ENCODE measurements around the gene IQCE. TPM values are rescaled to one million over a fixed set of nuclear protein-coding genes. Genes with fewer than 3 reads are reported as not detected.
A peak's percentile ranks its signal among the peaks of the same experiment; 100 is the strongest.
"Not testable (repeated sequence)": the region's sequence is repeated elsewhere in the genome, so short reads cannot be mapped to it uniquely, and the experiment has no call there.

Gene IQCE
- polyA plus RNA-seq, 4 donors, result 20.2 to 30.3 (median 22.2) TPM

DNA sequence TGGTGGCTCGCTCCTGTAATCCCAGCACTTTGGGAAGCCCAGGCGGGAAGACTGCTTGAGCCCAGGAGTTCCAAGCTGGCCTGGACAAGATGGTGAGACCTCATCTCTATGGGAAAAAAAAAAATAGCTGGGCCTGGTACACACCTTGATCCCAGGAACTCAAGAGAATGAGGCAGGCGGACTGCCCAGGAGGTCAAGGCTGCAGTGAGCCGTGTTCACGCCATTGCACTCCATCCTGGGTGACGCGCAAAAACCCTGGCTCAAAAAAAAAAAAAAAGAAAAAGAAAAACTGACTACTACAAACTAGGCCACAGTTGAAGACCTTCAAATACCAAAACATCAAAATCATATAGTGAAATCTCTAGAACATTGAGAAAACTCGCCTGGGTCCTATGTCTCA is 7.4 kb upstream of the IQCE start:
- DNase-seq (ENCODE audit: low read depth in 4 of 4, low spot score in 2 of 4), result no peak

- no peak for DNase-seq (ENCODE audit: low read depth in 4 of 4, low spot score in 2 of 4)
Measured at GRCh38 chr7:2553108-2553507, 5.7 kb upstream of the IQCE start.

DNA sequence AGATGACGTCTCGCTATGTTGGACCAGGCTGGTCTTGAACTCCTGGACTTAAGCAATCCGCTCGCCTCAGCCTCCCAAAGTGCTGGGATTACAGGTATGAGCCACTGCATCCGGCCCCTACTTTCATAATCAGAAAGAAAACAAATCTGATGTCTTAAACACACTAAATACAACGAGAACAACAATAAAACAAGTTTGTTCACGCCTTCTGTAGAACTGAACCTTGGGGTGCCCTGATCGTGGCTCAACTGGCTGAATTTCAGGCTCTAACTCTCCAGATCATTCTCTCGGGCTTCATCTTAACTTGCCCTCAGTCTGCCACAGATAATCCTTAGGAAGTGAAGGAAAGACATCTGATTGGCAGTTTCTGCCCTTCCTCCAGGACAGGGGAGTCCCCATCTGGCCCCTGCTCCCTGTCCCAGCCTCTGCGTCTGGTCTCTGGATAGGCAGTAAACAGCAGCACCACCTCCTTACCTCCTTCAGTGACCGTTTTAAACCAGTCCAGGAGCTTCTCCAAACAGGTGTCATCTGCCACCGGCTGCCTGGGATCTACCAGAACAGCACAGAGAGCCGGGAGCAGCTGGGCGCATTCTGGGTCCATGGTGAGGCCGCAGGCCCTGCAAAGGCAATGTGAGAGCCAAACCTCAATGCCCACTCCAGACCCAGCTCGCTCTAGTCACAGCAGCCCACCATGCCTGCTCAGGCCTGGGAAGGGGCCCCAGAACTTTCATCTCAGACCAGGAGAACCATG is 4.8 kb upstream of the IQCE start:
- no peak for DNase-seq (ENCODE audit: low read depth in 4 of 4, low spot score in 2 of 4)

- no peak for DNase-seq (ENCODE audit: low read depth in 4 of 4, low spot score in 2 of 4)
Measured at GRCh38 chr7:2554661-2555111, 4.1 kb upstream of the IQCE start.

GRCh38 chr7:2555121-2556052 is 3.4 kb upstream of the IQCE start, which contains the start of gene BRAT1:
Gene BRAT1, minus strand, starts transcription at chr7:2555524. Its CDS starts 1,093 bp downstream, at chr7:2554431.
- DNase-seq (ENCODE audit: low read depth in 4 of 4, low spot score in 2 of 4), result peak; percentile 81 to 87 (median 83)

DNA sequence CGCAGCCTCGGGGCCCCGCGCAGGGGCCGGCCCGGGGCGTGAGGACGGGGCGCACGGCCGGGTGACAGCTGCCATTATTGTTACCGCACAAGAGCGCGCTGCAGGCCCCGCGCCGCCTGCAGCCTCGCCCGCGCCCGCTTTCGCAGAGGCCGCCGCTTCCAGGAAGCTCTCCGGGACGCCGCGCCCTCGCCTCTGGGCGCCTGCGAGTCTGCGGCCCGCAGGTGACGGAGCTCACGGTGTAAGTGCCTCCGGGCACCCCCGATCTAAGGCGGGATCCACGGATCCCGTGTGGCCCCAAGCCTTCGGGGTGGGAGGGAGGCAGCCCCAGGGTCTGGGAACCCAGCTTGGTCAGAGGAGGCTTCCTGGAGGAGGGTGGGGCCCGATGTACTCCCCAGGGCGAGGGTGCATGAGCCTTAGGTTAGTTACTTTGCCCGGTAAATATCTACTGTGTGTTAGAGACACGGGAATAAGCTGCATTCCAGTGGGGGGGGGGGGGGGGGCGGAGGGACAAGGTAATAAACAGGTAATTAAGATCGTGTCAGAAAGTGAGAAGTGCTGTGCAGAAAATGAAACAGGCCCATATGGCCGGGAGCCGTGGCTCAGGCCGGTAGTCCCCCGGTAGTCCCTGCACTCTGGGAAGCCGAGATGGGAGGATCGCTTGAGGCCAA is 638 bp downstream of the IQCE start:
- DNase-seq (ENCODE audit: low read depth in 4 of 4, low spot score in 2 of 4), result no peak

GRCh38 chr7:2563955-2564354 is 5.2 kb downstream of the IQCE start:
- not testable (repeated sequence) for DNase-seq (ENCODE audit: low read depth in 4 of 4, low spot score in 2 of 4)

DNA sequence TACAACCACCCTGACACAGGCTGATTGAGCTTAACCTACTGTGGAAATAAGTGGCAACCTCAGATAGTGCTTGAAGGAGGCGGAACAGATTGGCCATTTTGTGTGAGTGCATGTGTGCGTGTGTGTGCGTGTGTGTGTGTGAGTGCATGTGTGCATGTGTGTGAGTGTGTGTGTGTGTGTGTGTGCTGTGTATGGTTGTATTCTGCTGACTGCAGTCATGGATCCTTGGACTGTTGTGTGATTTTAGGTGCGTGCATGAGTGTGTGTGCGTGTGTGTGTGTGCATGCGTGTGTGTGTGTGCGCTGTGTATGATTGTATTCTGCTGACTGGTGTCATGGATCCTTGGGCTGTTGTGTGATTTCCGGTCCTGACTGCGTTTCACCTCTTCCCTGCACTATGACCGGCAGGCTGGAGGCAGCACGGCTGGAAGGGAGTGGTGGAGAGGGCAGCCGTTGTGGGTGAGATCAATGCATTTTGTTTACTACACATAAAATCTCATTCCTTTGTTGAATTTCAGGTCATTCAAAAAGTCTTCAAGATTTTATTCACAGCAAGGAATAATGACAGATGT is 6.3 kb downstream of the IQCE start:
- no peak for DNase-seq (ENCODE audit: low read depth in 4 of 4, low spot score in 2 of 4)

DNA sequence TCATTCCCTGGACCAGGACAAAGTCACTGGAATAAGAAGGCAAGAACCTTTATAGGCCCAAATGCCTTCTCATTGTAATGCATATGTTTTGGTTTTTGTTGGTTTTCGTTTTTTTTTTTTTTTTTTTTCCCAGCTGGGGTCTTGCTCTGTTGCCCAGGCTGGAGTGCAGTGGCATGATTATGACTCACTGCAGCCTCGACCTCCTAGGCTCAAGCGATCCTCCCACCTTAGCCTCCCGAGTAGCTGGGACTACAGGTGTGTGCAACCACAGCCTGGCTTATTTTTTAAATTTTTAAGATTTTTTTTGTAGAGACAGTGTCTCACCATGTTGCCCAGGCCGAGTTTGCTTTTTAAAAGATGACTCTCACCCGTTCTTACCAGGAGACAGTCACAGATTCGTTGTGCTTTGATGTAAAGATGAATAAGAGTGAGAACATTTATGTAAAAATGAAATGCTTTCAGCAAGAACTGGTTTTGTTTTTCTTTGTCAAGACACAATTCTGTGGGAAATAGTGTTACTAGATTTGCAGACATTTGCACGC is 7.6 kb downstream of the IQCE start:
- DNase-seq (ENCODE audit: low read depth in 4 of 4, low spot score in 2 of 4), result no peak

GRCh38 chr7:2566890-2567678 is 8.3 kb downstream of the IQCE start:
- DNase-seq (ENCODE audit: low read depth in 4 of 4, low spot score in 2 of 4), result no peak

DNA sequence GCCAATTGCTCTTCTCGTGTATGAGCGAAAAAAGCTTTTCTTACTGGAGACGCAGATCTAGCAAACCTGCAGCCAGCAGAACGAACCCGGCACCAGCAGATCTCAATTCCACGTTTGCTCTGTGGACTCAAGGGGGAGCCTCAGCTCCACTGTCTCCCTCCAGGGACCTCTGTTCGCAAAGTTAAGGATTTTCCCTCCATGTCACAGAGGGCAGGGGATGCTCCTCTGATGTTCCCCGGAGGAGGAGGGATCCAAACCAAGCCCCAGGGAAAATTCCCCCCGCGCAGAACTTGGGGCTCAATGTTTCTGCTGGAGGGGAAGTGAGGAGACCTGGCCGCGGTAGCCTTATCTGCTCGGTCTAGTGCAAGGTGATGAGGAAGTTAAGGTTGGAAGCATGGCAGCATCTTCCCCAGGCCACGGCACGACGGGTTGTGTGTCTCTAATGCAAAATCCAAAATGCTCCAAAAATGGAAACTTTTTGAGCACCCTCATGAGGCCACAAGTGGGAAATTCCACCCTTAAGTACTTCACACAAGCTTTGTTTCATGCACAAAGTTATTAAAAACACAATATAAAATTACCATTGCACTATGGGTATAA is 9.0 kb downstream of the IQCE start:
- no peak for DNase-seq (ENCODE audit: low read depth in 4 of 4, low spot score in 2 of 4)

- DNase-seq (ENCODE audit: low read depth in 4 of 4, low spot score in 2 of 4), result no peak
Measured at GRCh38 chr7:2568521-2569223, 9.9 kb downstream of the IQCE start.

DNA sequence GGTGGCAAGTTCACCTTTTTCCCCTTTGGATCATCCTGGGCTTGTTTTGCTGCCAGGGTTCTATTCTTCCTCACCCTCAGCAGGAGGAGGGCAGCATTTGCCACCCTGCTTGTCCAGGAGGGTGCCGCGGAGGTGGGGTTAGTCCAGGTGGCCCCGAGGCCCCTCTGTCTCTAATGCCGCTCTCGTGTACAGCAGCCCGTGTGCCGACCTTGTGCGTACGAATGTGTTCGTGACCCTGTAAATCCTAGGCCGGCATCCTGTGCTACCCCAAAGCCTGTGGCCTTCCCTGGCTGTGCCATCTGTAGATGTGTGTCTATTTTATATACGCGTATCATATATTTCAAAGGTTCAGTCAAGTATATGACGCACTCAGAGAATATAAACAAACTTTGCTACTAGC is 10.6 kb downstream of the IQCE start:
- DNase-seq (ENCODE audit: low read depth in 4 of 4, low spot score in 2 of 4), result no peak

DNA sequence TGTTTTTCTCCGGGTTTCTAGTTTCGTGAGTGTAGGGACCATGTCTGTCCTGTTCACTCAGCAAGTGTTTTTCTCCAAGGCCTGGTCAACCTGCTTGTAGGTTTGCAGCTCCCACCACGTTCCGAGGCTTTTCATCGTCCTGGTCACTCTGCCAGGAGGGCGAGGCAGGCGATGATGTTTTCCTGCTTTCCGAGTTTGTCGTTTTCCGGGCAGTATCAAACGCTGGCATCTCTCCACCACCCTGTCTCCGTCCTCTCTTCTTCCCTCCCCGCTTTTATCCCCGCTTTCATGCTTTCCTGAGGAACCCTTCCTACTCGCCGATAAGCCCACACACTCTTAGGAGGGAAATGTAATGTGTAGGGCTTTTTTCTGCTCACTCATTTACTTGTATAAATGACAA is 11.2 kb downstream of the IQCE start:
- DNase-seq (ENCODE audit: low read depth in 4 of 4, low spot score in 2 of 4), result no peak

DNA sequence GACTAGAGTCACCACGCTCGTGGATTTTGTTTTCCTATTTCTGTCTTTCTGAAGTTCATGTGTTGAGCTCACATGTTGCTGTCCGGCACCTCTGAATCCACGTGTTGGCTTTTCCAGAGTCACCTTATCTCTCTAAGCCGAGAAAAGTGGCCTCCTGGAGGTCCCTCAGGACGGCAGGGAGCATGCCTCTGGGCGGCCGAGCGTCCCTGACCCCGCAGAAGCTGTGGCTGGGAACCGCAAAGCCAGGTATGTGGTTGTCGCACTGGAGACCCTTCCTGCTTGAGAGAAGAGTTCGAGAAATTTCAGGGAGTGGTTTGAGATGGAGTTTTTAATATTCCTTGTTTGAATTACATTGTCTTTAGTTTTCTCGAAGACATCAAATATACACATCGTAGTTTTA is 12.6 kb downstream of the IQCE start:
- DNase-seq (ENCODE audit: low read depth in 4 of 4, low spot score in 2 of 4), result no peak

- no peak for DNase-seq (ENCODE audit: low read depth in 4 of 4, low spot score in 2 of 4)
Measured at GRCh38 chr7:2572101-2572842, 13.5 kb downstream of the IQCE start.

DNA sequence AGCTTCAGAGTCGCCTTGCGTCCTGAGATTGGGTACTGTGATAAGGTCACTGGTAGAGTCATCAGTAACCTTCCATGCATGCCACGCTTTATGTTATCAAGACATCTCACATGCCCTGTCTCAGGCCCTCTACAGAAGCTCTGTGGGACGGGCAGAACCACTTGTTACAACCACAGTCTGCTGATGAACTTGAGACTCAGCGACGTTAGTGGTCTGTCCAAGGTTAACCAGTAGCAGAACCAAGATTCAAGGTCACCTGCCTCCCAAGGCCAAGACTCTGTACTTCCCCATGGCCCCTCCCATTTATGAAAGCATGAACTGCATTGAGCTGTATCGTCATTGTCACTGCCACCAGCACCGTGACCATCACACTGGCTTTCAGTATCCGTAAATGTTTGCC is 15.0 kb downstream of the IQCE start:
- DNase-seq (ENCODE audit: low read depth in 4 of 4, low spot score in 2 of 4), result no peak
